ENCODE results near the gene SERPING1. TPM values are rescaled to one million over a fixed set of nuclear protein-coding genes. Genes with fewer than 3 reads are reported as not detected.

The SERPING1 gene
- total RNA-seq, 1 donor from 2014 or later: 347 TPM

DNA sequence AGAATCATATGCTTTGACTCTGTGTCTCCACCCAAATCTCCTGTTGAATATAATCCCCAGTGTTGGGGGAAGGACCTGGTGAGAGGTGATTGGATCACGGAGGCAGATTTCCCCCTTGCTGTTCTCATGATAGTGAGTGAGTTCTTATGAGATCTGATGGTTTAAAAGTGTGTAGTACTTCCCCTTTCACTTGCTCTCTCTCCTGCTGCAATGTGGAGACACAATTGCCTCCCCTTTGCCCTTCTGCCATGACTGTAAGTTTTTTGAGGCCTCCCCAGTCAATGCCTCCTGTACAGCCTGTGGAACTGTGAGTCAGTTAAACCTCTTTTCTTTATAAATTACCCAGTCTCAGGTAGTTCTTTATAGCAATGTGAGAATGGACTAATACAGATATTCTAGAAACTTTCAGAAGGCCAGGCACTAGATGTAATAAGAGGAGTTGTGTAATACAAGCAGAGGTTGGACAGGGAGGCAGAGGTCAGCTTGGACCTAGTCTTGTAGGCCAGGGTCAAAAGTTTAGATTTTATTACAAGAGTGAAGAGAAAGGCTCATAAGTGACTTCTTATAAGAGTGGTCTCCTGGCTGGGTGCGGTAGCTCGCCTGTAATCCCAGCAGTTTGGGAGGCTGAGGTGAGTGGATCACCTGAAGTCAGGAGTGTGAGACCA, 9.3 kb upstream of the SERPING1 start:
- peaks cover 3% of the 10 kb centered on the region for H3K36me3 Mint-ChIP-seq (ENCODE audit: low read depth, unreplicated experiment)
- H3K4me1 Mint-ChIP-seq (ENCODE audit: unreplicated experiment): peaks cover 6% of the 10 kb centered on the region
- TF ChIP-seq, protein P1, sequence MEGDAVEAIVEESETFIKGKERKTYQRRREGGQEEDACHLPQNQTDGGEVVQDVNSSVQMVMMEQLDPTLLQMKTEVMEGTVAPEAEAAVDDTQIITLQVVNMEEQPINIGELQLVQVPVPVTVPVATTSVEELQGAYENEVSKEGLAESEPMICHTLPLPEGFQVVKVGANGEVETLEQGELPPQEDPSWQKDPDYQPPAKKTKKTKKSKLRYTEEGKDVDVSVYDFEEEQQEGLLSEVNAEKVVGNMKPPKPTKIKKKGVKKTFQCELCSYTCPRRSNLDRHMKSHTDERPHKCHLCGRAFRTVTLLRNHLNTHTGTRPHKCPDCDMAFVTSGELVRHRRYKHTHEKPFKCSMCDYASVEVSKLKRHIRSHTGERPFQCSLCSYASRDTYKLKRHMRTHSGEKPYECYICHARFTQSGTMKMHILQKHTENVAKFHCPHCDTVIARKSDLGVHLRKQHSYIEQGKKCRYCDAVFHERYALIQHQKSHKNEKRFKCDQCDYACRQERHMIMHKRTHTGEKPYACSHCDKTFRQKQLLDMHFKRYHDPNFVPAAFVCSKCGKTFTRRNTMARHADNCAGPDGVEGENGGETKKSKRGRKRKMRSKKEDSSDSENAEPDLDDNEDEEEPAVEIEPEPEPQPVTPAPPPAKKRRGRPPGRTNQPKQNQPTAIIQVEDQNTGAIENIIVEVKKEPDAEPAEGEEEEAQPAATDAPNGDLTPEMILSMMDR (IDR thresholded peaks at IDR 0.05; ENCODE audit: unreplicated experiment): no peak
- H3K27me3 Mint-ChIP-seq (ENCODE audit: unreplicated experiment): peaks cover 3% of the 10 kb centered on the region
- H3K9me3 Mint-ChIP-seq (ENCODE audit: unreplicated experiment): no peaks in the 10 kb centered on the region
- H3K4me3 Mint-ChIP-seq (ENCODE audit: unreplicated experiment): no peak overlapping the region
- no peak for DNase-seq (ENCODE audit: low spot score)
- no peak overlapping the region for H3K27ac Mint-ChIP-seq (ENCODE audit: unreplicated experiment)

GRCh38 chr11:57596266-57596885, 1.1 kb upstream of the SERPING1 start:
- Mint-ChIP-seq H3K27ac (ENCODE audit: unreplicated experiment) (peak overlapping the region; percentile 61), H3K4me3 (ENCODE audit: unreplicated experiment) (no peak overlapping the region), H3K9me3 (ENCODE audit: unreplicated experiment) (no peaks in the 10 kb centered on the region), H3K36me3 (ENCODE audit: low read depth, unreplicated experiment) (peaks cover 13% of the 10 kb centered on the region), H3K4me1 (ENCODE audit: unreplicated experiment) (peaks cover 50% of the 10 kb centered on the region), H3K27me3 (ENCODE audit: unreplicated experiment) (peaks cover 10% of the 10 kb centered on the region)
- TF ChIP-seq, protein P1 (IDR thresholded peaks at IDR 0.05; ENCODE audit: unreplicated experiment): no peak
- DNase-seq (ENCODE audit: low spot score): no peak

DNA sequence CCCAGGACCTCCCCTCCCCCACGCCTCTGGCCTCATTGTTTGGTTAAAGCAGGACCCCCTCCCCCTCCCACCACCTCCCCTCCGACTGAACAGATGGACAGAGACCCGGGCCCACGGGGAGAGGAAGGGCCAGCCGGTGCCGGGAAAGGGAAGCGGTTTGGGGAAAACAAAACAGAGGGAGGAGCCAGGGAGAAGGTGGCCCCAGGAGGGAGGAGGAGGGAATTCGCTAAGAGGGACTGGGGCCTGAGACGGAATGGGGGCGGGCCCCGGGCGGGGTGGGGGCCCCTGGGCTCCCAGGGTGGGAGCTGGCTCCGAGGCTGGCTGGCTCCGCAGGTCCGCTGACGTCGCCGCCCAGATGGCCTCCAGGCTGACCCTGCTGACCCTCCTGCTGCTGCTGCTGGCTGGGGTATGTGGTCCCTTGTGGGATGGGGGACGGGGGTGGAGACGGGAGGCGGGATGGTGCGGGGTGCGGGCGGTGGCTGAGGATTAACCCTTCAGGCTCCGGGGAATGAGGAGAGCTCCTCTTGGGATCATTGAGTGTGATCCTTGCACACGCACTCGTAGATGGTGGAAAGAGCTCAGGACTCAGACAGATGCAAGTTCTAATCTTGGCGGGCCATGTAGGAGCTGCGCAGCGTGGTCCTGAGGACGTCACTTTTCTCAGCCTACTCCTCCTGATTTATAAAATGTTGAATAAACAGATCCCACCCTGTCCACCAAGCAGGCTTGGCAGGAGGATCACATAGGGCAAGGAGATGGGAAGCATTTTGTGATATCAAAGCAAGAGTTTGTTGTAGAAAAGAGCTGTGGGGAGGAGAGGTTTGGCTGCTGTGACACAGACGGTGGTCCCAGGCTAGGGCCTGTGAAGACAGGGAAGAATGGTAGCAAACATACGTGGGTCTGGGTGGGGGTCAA, 688 bp downstream of the SERPING1 start:
- H3K9me3 Mint-ChIP-seq (ENCODE audit: unreplicated experiment): no peaks in the 10 kb centered on the region
- TF ChIP-seq, protein P1 (IDR thresholded peaks at IDR 0.05; ENCODE audit: unreplicated experiment): no peak
- peak overlapping the region; percentile 92 for H3K4me3 Mint-ChIP-seq (ENCODE audit: unreplicated experiment)
- peak; percentile 85 for DNase-seq (ENCODE audit: low spot score)
- H3K27me3 Mint-ChIP-seq (ENCODE audit: unreplicated experiment): peaks cover 10% of the 10 kb centered on the region
- H3K27ac Mint-ChIP-seq (ENCODE audit: unreplicated experiment): peak overlapping the region; percentile 96
- peaks cover 22% of the 10 kb centered on the region for H3K36me3 Mint-ChIP-seq (ENCODE audit: low read depth, unreplicated experiment)
- H3K4me1 Mint-ChIP-seq (ENCODE audit: unreplicated experiment): peaks cover 46% of the 10 kb centered on the region

DNA sequence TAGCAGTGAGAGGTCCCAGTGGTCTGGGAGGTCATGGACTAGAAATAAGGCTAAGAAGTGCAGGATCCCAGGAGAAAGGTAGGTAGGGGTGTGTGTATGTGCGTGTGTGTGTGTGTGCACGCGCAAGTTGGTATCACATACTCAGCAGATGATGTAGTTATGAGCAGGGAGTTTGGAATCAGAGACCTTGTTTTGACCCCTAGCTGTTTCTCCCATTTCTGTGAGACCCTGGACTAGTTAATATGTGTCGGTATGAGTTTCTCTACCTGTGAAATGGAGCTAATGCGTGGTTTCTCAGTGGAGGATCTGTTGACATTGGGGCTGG, 1.3 kb downstream of the SERPING1 start:
- Mint-ChIP-seq H3K27me3 (ENCODE audit: unreplicated experiment) (peaks cover 10% of the 10 kb centered on the region), H3K4me3 (ENCODE audit: unreplicated experiment) (peak overlapping the region; percentile 92), H3K4me1 (ENCODE audit: unreplicated experiment) (peaks cover 46% of the 10 kb centered on the region), H3K27ac (ENCODE audit: unreplicated experiment) (peak overlapping the region; percentile 79), H3K9me3 (ENCODE audit: unreplicated experiment) (no peaks in the 10 kb centered on the region), H3K36me3 (ENCODE audit: low read depth, unreplicated experiment) (peaks cover 22% of the 10 kb centered on the region)
- TF ChIP-seq, protein P1 (IDR thresholded peaks at IDR 0.05; ENCODE audit: unreplicated experiment): no peak
- no peak for DNase-seq (ENCODE audit: low spot score)

Data from endothelial cell (in vitro differentiated cells).